HCT116 (cell line): Measurements from ENCODE around the gene BTBD9. TPM values are rescaled to one million over a fixed set of nuclear protein-coding genes. Genes with fewer than 3 reads are reported as not detected.

ENCODE experiments used
- ATAC-seq: fragments of 200-7000 bp; cut with Tn5 transposase; 2 replicates; pipeline ENCODE4 v1.9.1; 2020; ENCODE audit warnings: mild to moderate bottlenecking, moderate library complexity
- BruUV-seq: library from RNA; stranded (reverse); fragments of 400-500 nt; replicated peaks from 2 replicates; lab custom pipeline; 2021; lab: Mats Ljungman, UMichigan
- CTCF ChIA-PET: fragments of 300-600 bp; sonication (Branson Sonifier 250); formaldehyde crosslinking; loops from one replicate; lab custom pipeline; 2021; ENCODE audit warnings: antibody characterized with exemption; lab: Charles Lee
- POLR2A ChIA-PET: fragments of 300-600, 350-600 bp; sonication (Branson Sonifier 250); formaldehyde crosslinking; loops from one replicate; lab custom pipeline; 2021; ENCODE audit warnings: antibody characterized with exemption; lab: Charles Lee
- RAD21 ChIA-PET, 2 experiments: fragments of 300-600 bp; sonication (Branson Sonifier 250); formaldehyde crosslinking; loops; one replicate each; lab custom pipeline; 2023; ENCODE audit warnings: low total read pairs in 2 of 2; ENCODE audit not compliant: uncharacterized antibody in 2 of 2, unreplicated experiment in 2 of 2, low non-redundant PET in 1 of 2; lab: Charles Lee
- DNase-seq: peaks from one replicate; pipeline ENCODE4 v3.0.0-alpha.2; 2010; ENCODE audit warnings: low read depth, low spot score
- H2AFZ ChIP-seq: fragments of 200-600 bp; shearing (Covaris generic), sonication (generic); 2 replicates; pipeline ENCODE4 v1.6.1; 2017; ENCODE audit warnings: low read depth, mixed run types, mixed read lengths, antibody characterized with exemption, low read length; ENCODE audit not compliant: poor library complexity, severe bottlenecking
- H3K27ac ChIP-seq: 2 replicates; pipeline ENCODE4 v1.5.1; 2012; ENCODE audit warnings: low read depth, low read length
- H3K27me3 ChIP-seq: fragments of 200-600 bp; sonication (generic); 2 replicates; pipeline ENCODE4 v1.6.1; 2016; ENCODE audit warnings: mixed run types, low read length, mixed read lengths; ENCODE audit not compliant: insufficient read depth
- H3K36me3 ChIP-seq, 2 experiments: fragments of 200-500 bp in 1 of 2; fragments of 200-600 bp in 1 of 2; sonication (Bioruptor generic) in 1 of 2; sonication (generic) in 1 of 2; 2 replicates each; pipeline versions ENCODE4 v1.5.1 to v1.6.1; 2014 to 2016; ENCODE audit warnings: low read length in 2 of 2, inconsistent platforms in 1 of 2, mixed read lengths in 1 of 2, mixed run types in 1 of 2; ENCODE audit not compliant: insufficient read depth in 2 of 2, control insufficient read depth in 1 of 2
- H3K4me1 ChIP-seq, 2 experiments: fragments of 200-600 bp in 1 of 2; sonication (generic) in 1 of 2; 2 replicates each; pipeline versions ENCODE4 v1.5.1 to v1.6.1; 2012 to 2017; ENCODE audit warnings: low read length in 2 of 2, inconsistent platforms in 1 of 2, mild to moderate bottlenecking in 1 of 2, mixed read lengths in 1 of 2, mixed run types in 1 of 2, moderate library complexity in 1 of 2; ENCODE audit not compliant: insufficient read depth in 2 of 2, control insufficient read depth in 1 of 2
- H3K4me2 ChIP-seq: fragments of 200-600 bp; sonication (generic); 2 replicates; pipeline ENCODE4 v1.6.1; 2017; ENCODE audit warnings: mixed run types, low read length, mixed read lengths
- H3K4me3 ChIP-seq, 2 experiments: fragments of 200-600 bp in 1 of 2; sonication (generic) in 1 of 2; replicated peaks in 1 of 2; 2 replicates each; pipeline ENCODE4 v1.5.1; 2011 to 2016; ENCODE audit warnings: low read length in 2 of 2, control low read depth in 1 of 2, low read depth in 1 of 2, mild to moderate bottlenecking in 1 of 2, mixed read lengths in 1 of 2, mixed run types in 1 of 2
- H3K79me2 ChIP-seq: fragments of 200-600 bp; sonication (generic); 2 replicates; pipeline ENCODE4 v1.6.1; 2017; ENCODE audit warnings: mild to moderate bottlenecking, mixed run types, low read length, moderate library complexity, mixed read lengths; ENCODE audit not compliant: insufficient read depth
- H3K9ac ChIP-seq: fragments of 200-600 bp; sonication (generic); 2 replicates; pipeline ENCODE4 v1.6.1; 2016; ENCODE audit warnings: low read length, mixed read lengths
- H3K9me2 ChIP-seq: fragments of 200-600 bp; sonication (generic), shearing (Covaris generic); 2 replicates; pipeline ENCODE4 v1.6.1; 2017; ENCODE audit warnings: mixed run types, mild to moderate bottlenecking, moderate library complexity; ENCODE audit not compliant: insufficient read depth
- H3K9me3 ChIP-seq, 2 experiments: fragments of 200-500 bp in 1 of 2; fragments of 200-600 bp in 1 of 2; sonication (Bioruptor generic) in 1 of 2; sonication (generic) in 1 of 2; 2 replicates each; pipeline ENCODE4 v1.6.1; 2014 to 2017; ENCODE audit warnings: low read length in 2 of 2, mixed read lengths in 2 of 2, inconsistent platforms in 1 of 2, low read depth in 1 of 2, mild to moderate bottlenecking in 1 of 2, mixed run types in 1 of 2, moderate library complexity in 1 of 2; ENCODE audit not compliant: control insufficient read depth in 1 of 2, insufficient read depth in 1 of 2
- H4K20me1 ChIP-seq: fragments of 200-600 bp; sonication (generic), shearing (Covaris generic); 2 replicates; pipeline ENCODE4 v1.6.1; 2017; ENCODE audit warnings: mixed run types, mild to moderate bottlenecking, moderate library complexity; ENCODE audit not compliant: insufficient read depth
- CBX3 ChIP-seq: IDR thresholded peaks from 2 replicates; pipeline ENCODE4 v1.6.1; 2012; ENCODE audit warnings: low read depth
- CEBPB ChIP-seq: IDR thresholded peaks from 2 replicates; pipeline ENCODE4 v1.6.1; 2012; ENCODE audit warnings: low read depth
- CTCF ChIP-seq, 3 experiments: fragments of 200-600 bp in 1 of 3; sonication (generic) in 1 of 3; IDR thresholded peaks in 2 of 3; conservative IDR thresholded peaks in 1 of 3; 2 replicates each; pipeline ENCODE4 v1.5.1; 2012 to 2017; ENCODE audit warnings: low read depth in 2 of 3, low read length in 2 of 3, antibody characterized with exemption in 1 of 3, borderline replicate concordance in 1 of 3, control low read depth in 1 of 3, mild to moderate bottlenecking in 1 of 3, mixed read lengths in 1 of 3, mixed run types in 1 of 3, moderate library complexity in 1 of 3; ENCODE audit not compliant: insufficient read depth in 1 of 3
- EGR1 ChIP-seq: IDR thresholded peaks from 2 replicates; pipeline ENCODE4 v1.6.1; 2012; ENCODE audit warnings: low read depth
- ELF1 ChIP-seq: IDR thresholded peaks from 2 replicates; pipeline ENCODE4 v1.6.1; 2012; ENCODE audit warnings: low read depth, borderline replicate concordance
- EZH2 ChIP-seq: fragments of 200-600 bp; sonication (generic); IDR thresholded peaks from 2 replicates; pipeline ENCODE4 v1.6.1; 2017; ENCODE audit warnings: antibody characterized with exemption, mixed run types
- EZH2phosphoT487 ChIP-seq: fragments of 200-600 bp; IDR thresholded peaks from 2 replicates; pipeline ENCODE4 v1.6.1; 2018; ENCODE audit warnings: antibody characterized with exemption, borderline replicate concordance
- POLR2A ChIP-seq: IDR thresholded peaks from 2 replicates; pipeline ENCODE4 v1.7.0; 2011; ENCODE audit warnings: borderline replicate concordance; ENCODE audit not compliant: insufficient read depth, insufficient read length; ENCODE audit errors: extremely low read depth
- POLR2AphosphoS5 ChIP-seq: IDR thresholded peaks from 2 replicates; pipeline ENCODE4 v1.6.1; 2011; ENCODE audit warnings: mild to moderate bottlenecking, low read depth, low read length, moderate library complexity
- RAD21 ChIP-seq: IDR thresholded peaks from 2 replicates; pipeline ENCODE4 v1.6.1; 2012; ENCODE audit warnings: low read depth, mild to moderate bottlenecking
- SIN3A ChIP-seq: IDR thresholded peaks from 2 replicates; pipeline ENCODE4 v1.6.1; 2012; ENCODE audit warnings: low read depth
- SRF ChIP-seq: IDR thresholded peaks from 2 replicates; pipeline ENCODE4 v1.6.1; 2012; ENCODE audit warnings: low read depth
- TCF7L2 ChIP-seq: IDR thresholded peaks from 2 replicates; pipeline ENCODE4 v1.7.0; 2011; ENCODE audit warnings: borderline replicate concordance, inconsistent platforms; ENCODE audit not compliant: insufficient read depth, insufficient read length; ENCODE audit errors: extremely low read depth
- ZFX ChIP-seq: fragments of 450-650 bp; IDR thresholded peaks from 2 replicates; pipeline ENCODE4 v1.6.1; 2017
- intact Hi-C: fragments of 100-400 bp; cut with micrococcal nuclease; formaldehyde crosslinking; loops from 2 replicates; pipeline ENCODE4 v1.10.0; 2022
- total RNA-seq: library from RNA; stranded (reverse); gene quantifications from one replicate; pipeline ENCODE4 v1.2.1, GENCODE V29; 2021; ENCODE audit not compliant: unreplicated experiment

BTBD9 gene
- total RNA-seq, 1 experiment from 2014 or later = 10.9 TPM

- TF ChIP-seq CTCF (IDR thresholded peaks at IDR 0.05 in 2 of 3, conservative IDR thresholded peaks at IDR 0.05 in 1 of 3; ENCODE audit: borderline replicate concordance in 1 of 3, insufficient read depth in 1 of 3, low read depth in 2 of 3, low read length in 2 of 3) (no peak), POLR2AphosphoS5 (no peak)
Observed at GRCh38 chr6:38192487-38192886, 447.2 kb downstream of the BTBD9 start (continued).

GRCh38 chr6:38192011-38192410, 447.7 kb downstream of the BTBD9 start:
- no peaks in the 10 kb centered on the region for H3K27me3 ChIP-seq
- ATAC-seq (no peak), DNase-seq (no peak)
- H3K4me1 ChIP-seq = no peaks in the 10 kb centered on the region
- no peaks in the 10 kb centered on the region for H3K9me3 ChIP-seq
- no peak overlapping the region for H3K27ac ChIP-seq
- ChIA-PET RAD21 (no interaction called here), CTCF (no interaction called here), POLR2A (no interaction called here)
- H2AFZ ChIP-seq = no peak overlapping the region
- H4K20me1 ChIP-seq = no peaks in the 10 kb centered on the region
- no peak overlapping the region for H3K4me3 ChIP-seq
- no peak for TF ChIP-seq EZH2phosphoT487
- TF ChIP-seq TCF7L2 = no peak
- no peak for TF ChIP-seq EZH2
- TF ChIP-seq SIN3A = no peak
- no peak for TF ChIP-seq ZFX
- TF ChIP-seq EGR1 = no peak
- TF ChIP-seq POLR2AphosphoS5 = no peak
- no peak for TF ChIP-seq SRF
- TF ChIP-seq POLR2A = no peak
- TF ChIP-seq ELF1 = no peak
- no peak for TF ChIP-seq CBX3
- no peak for TF ChIP-seq CTCF (IDR thresholded peaks at IDR 0.05 in 2 of 3, conservative IDR thresholded peaks at IDR 0.05 in 1 of 3; ENCODE audit: borderline replicate concordance in 1 of 3, insufficient read depth in 1 of 3, low read depth in 2 of 3, low read length in 2 of 3)
- TF ChIP-seq CEBPB = no peak
- no peak for TF ChIP-seq RAD21
- H3K79me2 ChIP-seq = no peaks in the 10 kb centered on the region
- H3K9ac ChIP-seq = no peak overlapping the region
- H3K4me2 ChIP-seq = no peak overlapping the region
- H3K9me2 ChIP-seq = no peaks in the 10 kb centered on the region
- intact Hi-C loops = no loop called here
- H3K36me3 ChIP-seq = no peaks in the 10 kb centered on the region
- BruUV-seq = no TSS peak
